ENCODE results near the gene SLC9A5. TPM values are rescaled to one million over a fixed set of nuclear protein-coding genes. Genes with fewer than 3 reads are reported as not detected.

SLC9A5 gene
- total RNA-seq, 1 experiment from 2014 or later, result 5.2 TPM

DNA sequence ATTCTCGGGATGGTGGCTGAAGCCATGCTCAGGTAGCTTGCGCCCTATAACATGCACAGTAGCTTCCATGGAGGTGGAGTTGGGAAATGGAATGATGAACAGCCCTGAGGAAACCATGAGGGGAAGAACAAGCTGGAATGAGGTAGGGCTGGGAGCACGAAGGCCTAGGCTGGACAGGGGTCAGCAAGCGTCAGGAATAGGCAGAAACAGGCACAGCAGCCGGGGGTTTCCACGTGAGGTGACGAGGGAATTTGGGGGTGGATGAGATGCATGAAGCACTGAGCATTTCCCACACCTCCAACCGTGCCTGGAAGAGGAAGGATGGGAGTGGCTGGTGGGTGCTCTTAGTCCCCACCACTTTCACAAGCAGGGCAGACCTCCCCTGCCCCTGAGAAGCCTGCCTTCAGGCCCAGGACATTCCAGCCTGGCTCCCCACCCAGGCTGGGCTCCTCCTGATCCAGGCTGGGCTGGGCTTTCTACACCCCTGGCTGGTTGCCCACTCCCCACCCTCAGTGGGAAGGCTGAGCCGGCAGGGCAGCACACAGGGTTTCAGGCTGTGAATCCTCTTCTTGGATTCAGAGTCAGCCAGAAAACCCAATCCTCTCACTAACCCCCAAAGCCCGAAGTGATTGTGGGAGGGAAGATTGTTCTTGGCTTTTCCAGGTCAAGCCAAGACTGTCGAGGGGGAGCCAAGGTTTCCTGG, 52.5 kb downstream of the SLC9A5 start:
- no peak overlapping the region for H3K4me2 ChIP-seq

DNA sequence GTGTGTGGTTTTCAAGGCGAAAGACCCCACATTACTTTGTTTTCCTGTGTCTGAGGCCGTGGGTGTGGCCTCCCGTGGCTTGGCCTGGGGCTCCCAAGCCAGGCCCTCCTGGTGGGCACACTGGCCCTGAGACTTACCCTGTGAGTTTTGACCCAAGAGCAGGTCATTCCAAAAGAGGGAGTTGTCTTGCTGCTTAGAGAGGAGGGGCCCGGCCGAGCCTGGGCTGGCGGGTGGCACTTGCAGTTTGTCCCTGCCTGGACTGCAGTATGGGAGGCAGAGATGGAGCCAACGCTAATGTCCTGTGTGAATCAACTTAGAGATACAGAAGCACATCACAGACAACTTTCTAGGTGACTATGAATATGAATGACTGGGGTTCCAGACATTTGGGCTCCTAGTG, 53.3 kb downstream of the SLC9A5 start:
- H4K20me1 ChIP-seq (ENCODE audit: insufficient read depth), result no peaks in the 10 kb centered on the region
- H3K4me2 ChIP-seq, result no peak overlapping the region
- DNase-seq, result no peak
- no peak overlapping the region for H2AFZ ChIP-seq
- no peak overlapping the region for H3K4me3 ChIP-seq
- BruUV-seq (replicated peaks), result no TSS peak
- no peaks in the 10 kb centered on the region for H3F3A ChIP-seq (ENCODE audit: insufficient read depth, low read depth)
- intact Hi-C loops (cut with micrococcal nuclease; ENCODE audit: unreplicated experiment), result no loop called here
- H3K36me3 ChIP-seq (ENCODE audit: low read depth), result no peaks in the 10 kb centered on the region
- no peaks in the 10 kb centered on the region for H3K9me3 ChIP-seq (ENCODE audit: insufficient read depth, low read depth)
- ChIA-PET POLR2A (ENCODE audit: unreplicated experiment) (no interaction called here), CTCF (no interaction called here)
- no peaks in the 10 kb centered on the region for H3K9me2 ChIP-seq (ENCODE audit: insufficient read depth)
- no peaks in the 10 kb centered on the region for H3K79me2 ChIP-seq (ENCODE audit: low read depth)
- H3K4me1 ChIP-seq (replicated peaks; ENCODE audit: insufficient read depth), result no peaks in the 10 kb centered on the region
- no peak for TF ChIP-seq EZH2 (IDR thresholded peaks at IDR 0.05; ENCODE audit: low read depth)
- TF ChIP-seq, protein P1, sequence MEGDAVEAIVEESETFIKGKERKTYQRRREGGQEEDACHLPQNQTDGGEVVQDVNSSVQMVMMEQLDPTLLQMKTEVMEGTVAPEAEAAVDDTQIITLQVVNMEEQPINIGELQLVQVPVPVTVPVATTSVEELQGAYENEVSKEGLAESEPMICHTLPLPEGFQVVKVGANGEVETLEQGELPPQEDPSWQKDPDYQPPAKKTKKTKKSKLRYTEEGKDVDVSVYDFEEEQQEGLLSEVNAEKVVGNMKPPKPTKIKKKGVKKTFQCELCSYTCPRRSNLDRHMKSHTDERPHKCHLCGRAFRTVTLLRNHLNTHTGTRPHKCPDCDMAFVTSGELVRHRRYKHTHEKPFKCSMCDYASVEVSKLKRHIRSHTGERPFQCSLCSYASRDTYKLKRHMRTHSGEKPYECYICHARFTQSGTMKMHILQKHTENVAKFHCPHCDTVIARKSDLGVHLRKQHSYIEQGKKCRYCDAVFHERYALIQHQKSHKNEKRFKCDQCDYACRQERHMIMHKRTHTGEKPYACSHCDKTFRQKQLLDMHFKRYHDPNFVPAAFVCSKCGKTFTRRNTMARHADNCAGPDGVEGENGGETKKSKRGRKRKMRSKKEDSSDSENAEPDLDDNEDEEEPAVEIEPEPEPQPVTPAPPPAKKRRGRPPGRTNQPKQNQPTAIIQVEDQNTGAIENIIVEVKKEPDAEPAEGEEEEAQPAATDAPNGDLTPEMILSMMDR (conservative IDR thresholded peaks at IDR 0.05), result no peak
- no peaks in the 10 kb centered on the region for H3K27me3 ChIP-seq (ENCODE audit: insufficient read depth, low read depth)
- no peak overlapping the region for H3K27ac ChIP-seq

More for the DNA sequence above, 52.5 kb downstream of the SLC9A5 start:
- intact Hi-C loops (cut with micrococcal nuclease; ENCODE audit: unreplicated experiment), result no loop called here
- TF ChIP-seq, protein P1 (conservative IDR thresholded peaks at IDR 0.05), result no peak
- no peak for TF ChIP-seq EZH2 (IDR thresholded peaks at IDR 0.05; ENCODE audit: low read depth)
- Histone ChIP-seq H3K4me3 (no peak overlapping the region), H3K27me3 (ENCODE audit: insufficient read depth, low read depth) (no peaks in the 10 kb centered on the region), H3K79me2 (ENCODE audit: low read depth) (no peaks in the 10 kb centered on the region), H3K4me1 (replicated peaks; ENCODE audit: insufficient read depth) (peaks cover 7% of the 10 kb centered on the region), H2AFZ (no peak overlapping the region), H3F3A (ENCODE audit: insufficient read depth, low read depth) (peaks cover 6% of the 10 kb centered on the region; the same call in 1 of the 2 replicates), H3K27ac (no peak overlapping the region), H3K9me3 (ENCODE audit: insufficient read depth, low read depth) (no peaks in the 10 kb centered on the region), H3K9me2 (ENCODE audit: insufficient read depth) (no peaks in the 10 kb centered on the region), H4K20me1 (ENCODE audit: insufficient read depth) (no peaks in the 10 kb centered on the region), H3K36me3 (ENCODE audit: low read depth) (no peaks in the 10 kb centered on the region)
- ChIA-PET POLR2A (ENCODE audit: unreplicated experiment) (interaction anchor here (0.6 kb wide), 1 partner anchor 22 kb away, joined by 3 read pairs; the partner anchor contains the start of gene PLEKHG4), CTCF (no interaction called here)
- DNase-seq, result no peak
- BruUV-seq (replicated peaks), result no TSS peak

DNA sequence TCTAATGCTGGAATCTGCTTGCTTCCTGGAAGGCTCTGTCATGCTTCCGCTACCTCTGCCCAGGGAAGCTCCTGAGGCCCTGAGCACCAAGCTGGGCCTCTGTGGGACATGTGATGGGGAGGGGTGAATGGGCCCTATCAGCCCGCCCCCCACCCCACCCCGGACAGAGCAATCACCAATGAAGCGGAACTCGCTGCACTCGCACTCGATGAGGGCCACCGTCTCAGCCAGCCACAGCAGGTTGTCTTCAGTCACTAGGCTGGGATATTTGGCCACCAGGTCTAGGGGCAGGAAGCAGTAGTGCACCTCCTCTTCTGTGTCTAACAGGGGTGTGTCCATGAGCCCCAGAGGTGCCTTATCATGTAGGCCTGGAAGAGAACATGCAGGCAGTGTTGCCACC, 54.2 kb downstream of the SLC9A5 start:
- ChIA-PET POLR2A (ENCODE audit: unreplicated experiment) (no interaction called here), CTCF (no interaction called here)
- Histone ChIP-seq H3K4me2 (no peak overlapping the region), H4K20me1 (ENCODE audit: insufficient read depth) (no peaks in the 10 kb centered on the region), H3K4me3 (no peak overlapping the region), H3K4me1 (replicated peaks; ENCODE audit: insufficient read depth) (no peaks in the 10 kb centered on the region), H3K9me2 (ENCODE audit: insufficient read depth) (no peaks in the 10 kb centered on the region), H3K27ac (no peak overlapping the region), H3F3A (ENCODE audit: insufficient read depth, low read depth) (no peaks in the 10 kb centered on the region), H3K9me3 (ENCODE audit: insufficient read depth, low read depth) (no peaks in the 10 kb centered on the region), H3K27me3 (ENCODE audit: insufficient read depth, low read depth) (no peaks in the 10 kb centered on the region), H2AFZ (no peak overlapping the region), H3K36me3 (ENCODE audit: low read depth) (no peaks in the 10 kb centered on the region), H3K79me2 (ENCODE audit: low read depth) (no peaks in the 10 kb centered on the region)
- no peak for DNase-seq
- BruUV-seq (replicated peaks), result no TSS peak
- intact Hi-C loops (cut with micrococcal nuclease; ENCODE audit: unreplicated experiment), result no loop called here
- TF ChIP-seq EZH2 (IDR thresholded peaks at IDR 0.05; ENCODE audit: low read depth), result no peak
- TF ChIP-seq, protein P1 (conservative IDR thresholded peaks at IDR 0.05), result no peak
